Measurements from ENCODE around the gene TMED4.
"Not testable (repeated sequence)": the region's sequence is repeated elsewhere in the genome, so short reads cannot be mapped to it uniquely, and the experiment has no call there.

The TMED4 gene

GRCh38 chr7:44599222-44599621, 17.2 kb upstream of the TMED4 start:
- in situ Hi-C loops (cut with MboI; ENCODE audit: low sequenced_read_pairs, unreplicated experiment) = loop anchor here (10.0 to 25.0 kb wide), 2 partner anchors 163 to 246 kb away; partner anchors contain the start of gene H2AZ2
- TF ChIP-seq CTCF (IDR thresholded peaks at IDR 0.05; ENCODE audit: borderline replicate concordance, control extremely low read depth, extremely low read depth, insufficient read depth, missing control alignments) = no peak
- DNase-seq (ENCODE audit: low spot score) = no peak

GRCh38 chr7:44597181-44597580, 15.2 kb upstream of the TMED4 start:
- in situ Hi-C loops (cut with MboI; ENCODE audit: low sequenced_read_pairs, unreplicated experiment) = loop anchor here (10.0 to 25.0 kb wide), 2 partner anchors 165 to 248 kb away; partner anchors contain the start of gene H2AZ2
- not testable (repeated sequence) for DNase-seq (ENCODE audit: low spot score)

- DNase-seq (ENCODE audit: low spot score) = no peak
- no peak for TF ChIP-seq CTCF (IDR thresholded peaks at IDR 0.05; ENCODE audit: borderline replicate concordance, control extremely low read depth, extremely low read depth, insufficient read depth, missing control alignments)
- in situ Hi-C loops (cut with MboI; ENCODE audit: low sequenced_read_pairs, unreplicated experiment) = loop anchor here (10.0 to 25.0 kb wide), 2 partner anchors 166 to 249 kb away; partner anchors contain the start of gene H2AZ2
Measured at GRCh38 chr7:44595934-44596635, 14.1 kb upstream of the TMED4 start.

GRCh38 chr7:44590910-44591309, 8.9 kb upstream of the TMED4 start:
- in situ Hi-C loops (cut with MboI; ENCODE audit: low sequenced_read_pairs, unreplicated experiment) = loop anchor here (10.0 to 25.0 kb wide), 2 partner anchors 171 to 254 kb away; partner anchors contain the start of gene H2AZ2
- no peak for TF ChIP-seq CTCF (IDR thresholded peaks at IDR 0.05; ENCODE audit: borderline replicate concordance, control extremely low read depth, extremely low read depth, insufficient read depth, missing control alignments)
- DNase-seq (ENCODE audit: low spot score) = no peak

- no peak for DNase-seq (ENCODE audit: low spot score)
- peak; percentile 48 for TF ChIP-seq CTCF (IDR thresholded peaks at IDR 0.05; ENCODE audit: borderline replicate concordance, control extremely low read depth, extremely low read depth, insufficient read depth, missing control alignments)
- in situ Hi-C loops (cut with MboI; ENCODE audit: low sequenced_read_pairs, unreplicated experiment) = loop anchor here (10.0 to 25.0 kb wide), 2 partner anchors 174 to 547 kb away; no protein-coding TSS in a partner anchor
Measured at GRCh38 chr7:44587843-44588711, 6.0 kb upstream of the TMED4 start.

- in situ Hi-C loops (cut with MboI; ENCODE audit: low sequenced_read_pairs, unreplicated experiment) = loop anchor here (10.0 to 25.0 kb wide), 2 partner anchors 179 to 551 kb away; no protein-coding TSS in a partner anchor
- no peak for TF ChIP-seq CTCF (IDR thresholded peaks at IDR 0.05; ENCODE audit: borderline replicate concordance, control extremely low read depth, extremely low read depth, insufficient read depth, missing control alignments)
- DNase-seq (ENCODE audit: low spot score) = no peak
Measured at GRCh38 chr7:44583146-44583865, 1.3 kb upstream of the TMED4 start.
